WTC11 (cell line): ENCODE measurements around the gene IFNGR2. TPM values are rescaled to one million over a fixed set of nuclear protein-coding genes. Genes with fewer than 3 reads are reported as not detected.

Source experiments
- ATAC-seq: fragments of 200-7000 bp; cut with Tn5 transposase; 2 replicates; pipeline ENCODE4 v1.10.0; 2021; ENCODE audit warnings: mild to moderate bottlenecking, moderate library complexity
- CTCF ChIA-PET: fragments of 300-600 bp; sonication (Branson Sonifier 250); formaldehyde crosslinking; loops from one replicate; lab custom pipeline; 2021; ENCODE audit warnings: antibody characterized with exemption; lab: Charles Lee
- POLR2A ChIA-PET: fragments of 350-600 bp; sonication (Branson Sonifier 250); formaldehyde crosslinking; loops from one replicate; lab custom pipeline; 2021; ENCODE audit warnings: antibody characterized with exemption; lab: Charles Lee
- DNase-seq: peaks from one replicate; pipeline ENCODE4 v3.0.0; 2021; ENCODE audit warnings: low spot score
- H3K27ac Mint-ChIP-seq: 2 replicates; pipeline ENCODE4 v1.8.0; 2021; ENCODE audit warnings: mixed read lengths
- H3K27me3 Mint-ChIP-seq: 2 replicates; pipeline ENCODE4 v1.8.0; 2021; ENCODE audit warnings: low read depth, mild to moderate bottlenecking, moderate library complexity, mixed read lengths
- H3K36me3 Mint-ChIP-seq: 2 replicates; pipeline ENCODE4 v1.8.0; 2021; ENCODE audit warnings: mixed read lengths
- H3K4me1 Mint-ChIP-seq: 2 replicates; pipeline ENCODE4 v1.8.0; 2022; ENCODE audit warnings: mixed read lengths
- H3K4me3 Mint-ChIP-seq: 2 replicates; pipeline ENCODE4 v1.8.0; 2021; ENCODE audit warnings: mild to moderate bottlenecking, moderate library complexity, mixed read lengths
- H3K9me3 Mint-ChIP-seq: 2 replicates; pipeline ENCODE4 v1.8.0; 2021; ENCODE audit warnings: mixed read lengths
- ATF6 ChIP-seq: sonication (generic); formaldehyde crosslinking; IDR thresholded peaks from 2 replicates; pipeline ENCODE4 v1.8.1; 2023; ENCODE audit warnings: mild to moderate bottlenecking, missing genetic modification reagents
- CREB1 ChIP-seq: sonication (generic); formaldehyde crosslinking; IDR thresholded peaks from 2 replicates; pipeline ENCODE4 v1.8.0; 2023; ENCODE audit warnings: mild to moderate bottlenecking, missing genetic modification reagents
- E2F5 ChIP-seq: sonication (generic); formaldehyde crosslinking; IDR thresholded peaks from 2 replicates; pipeline ENCODE4 v1.8.1; 2022; ENCODE audit warnings: mild to moderate bottlenecking, moderate library complexity, missing genetic modification reagents
- ELF4 ChIP-seq: sonication (generic); formaldehyde crosslinking; IDR thresholded peaks from 2 replicates; pipeline ENCODE4 v1.8.1; 2022; ENCODE audit warnings: low read depth, mild to moderate bottlenecking, moderate library complexity, missing genetic modification reagents
- ERG ChIP-seq: fragments of 250-450 bp; sonication (Bioruptor Pico); IDR thresholded peaks from 2 replicates; pipeline ENCODE4 v1.8.0; 2021; ENCODE audit warnings: mild to moderate bottlenecking
- FOXP1 ChIP-seq: sonication (generic); formaldehyde crosslinking; IDR thresholded peaks from 2 replicates; pipeline ENCODE4 v1.8.0; 2022; ENCODE audit warnings: missing genetic modification reagents, mild to moderate bottlenecking, moderate library complexity, borderline replicate concordance
- GRHL2 ChIP-seq: fragments of 250-450 bp; sonication (Bioruptor Pico); IDR thresholded peaks from 2 replicates; pipeline ENCODE4 v1.8.0; 2022; ENCODE audit warnings: mild to moderate bottlenecking, moderate library complexity; ENCODE audit not compliant: insufficient replicate concordance, severe bottlenecking
- GTF2I ChIP-seq: fragments of 250-450 bp; sonication (Bioruptor Pico); conservative IDR thresholded peaks from 2 replicates; pipeline ENCODE4 v1.4.0; 2021; ENCODE audit warnings: mild to moderate bottlenecking
- IRF1 ChIP-seq: sonication (generic); formaldehyde crosslinking; IDR thresholded peaks from 2 replicates; pipeline ENCODE4 v1.8.0; 2023; ENCODE audit warnings: missing genetic modification reagents
- JUN ChIP-seq: sonication (generic); formaldehyde crosslinking; IDR thresholded peaks from 2 replicates; pipeline ENCODE4 v1.8.0; 2023; ENCODE audit warnings: mild to moderate bottlenecking, missing genetic modification reagents
- KAT7 ChIP-seq: sonication (generic); formaldehyde crosslinking; IDR thresholded peaks from 2 replicates; pipeline ENCODE4 v1.8.1; 2023; ENCODE audit warnings: missing genetic modification reagents, mild to moderate bottlenecking, borderline replicate concordance
- MXD4 ChIP-seq: fragments of 250-450 bp; sonication (Bioruptor Pico); IDR thresholded peaks from 2 replicates; pipeline ENCODE4 v1.8.0; 2021; ENCODE audit warnings: mild to moderate bottlenecking, moderate library complexity, borderline replicate concordance
- NFATC4 ChIP-seq: fragments of 250-450 bp; sonication (Bioruptor Pico); IDR thresholded peaks from 2 replicates; pipeline ENCODE4 v1.9.0; 2021; ENCODE audit warnings: mild to moderate bottlenecking
- NR1H2 ChIP-seq: sonication (generic); formaldehyde crosslinking; IDR thresholded peaks from 2 replicates; pipeline ENCODE4 v1.9.0; 2021; ENCODE audit warnings: mild to moderate bottlenecking, moderate library complexity, missing genetic modification reagents
- OVOL2 ChIP-seq: fragments of 250-450 bp; sonication (Bioruptor Pico); IDR thresholded peaks from 2 replicates; pipeline ENCODE4 v1.9.0; 2021; ENCODE audit warnings: mild to moderate bottlenecking, borderline replicate concordance
- PRRX2 ChIP-seq: fragments of 250-450 bp; sonication (Bioruptor Pico); IDR thresholded peaks from 2 replicates; pipeline ENCODE4 v1.8.0; 2021; ENCODE audit warnings: mild to moderate bottlenecking
- RORB ChIP-seq: fragments of 250-450 bp; sonication (Bioruptor Pico); IDR thresholded peaks from 2 replicates; pipeline ENCODE4 v1.9.0; 2021; ENCODE audit warnings: mild to moderate bottlenecking
- SMAD3 ChIP-seq: sonication (generic); formaldehyde crosslinking; IDR thresholded peaks from 2 replicates; pipeline ENCODE4 v1.8.0; 2022; ENCODE audit warnings: missing genetic modification reagents, mild to moderate bottlenecking, borderline replicate concordance
- SP1 ChIP-seq: sonication (generic); formaldehyde crosslinking; conservative IDR thresholded peaks from 2 replicates; pipeline ENCODE4 v1.8.1; 2022; ENCODE audit warnings: missing genetic modification reagents
- USF2 ChIP-seq: sonication (generic); formaldehyde crosslinking; IDR thresholded peaks from 2 replicates; pipeline ENCODE4 v1.8.1; 2023; ENCODE audit warnings: mild to moderate bottlenecking, missing genetic modification reagents, moderate library complexity
- ZBTB43 ChIP-seq: sonication (generic); formaldehyde crosslinking; IDR thresholded peaks from 2 replicates; pipeline ENCODE4 v1.8.1; 2023; ENCODE audit warnings: mild to moderate bottlenecking, missing genetic modification reagents
- ZMAT4 ChIP-seq: fragments of 250-450 bp; sonication (Bioruptor Pico); IDR thresholded peaks from 2 replicates; pipeline ENCODE4 v1.9.0; 2021; ENCODE audit warnings: mild to moderate bottlenecking
- ZNF219 ChIP-seq: sonication (generic); formaldehyde crosslinking; IDR thresholded peaks from 2 replicates; pipeline ENCODE4 v1.8.0; 2023; ENCODE audit warnings: missing genetic modification reagents, mild to moderate bottlenecking, borderline replicate concordance
- ZNF317 ChIP-seq: sonication (generic); formaldehyde crosslinking; IDR thresholded peaks from 2 replicates; pipeline ENCODE4 v1.8.1; 2023; ENCODE audit warnings: low read depth, mild to moderate bottlenecking, moderate library complexity, missing genetic modification reagents, borderline replicate concordance
- ZNF423 ChIP-seq: fragments of 250-450 bp; sonication (Bioruptor Pico); IDR thresholded peaks from 2 replicates; pipeline ENCODE4 v2.1.2; 2022; ENCODE audit warnings: mild to moderate bottlenecking, moderate library complexity
- ZNF512 ChIP-seq: sonication (generic); formaldehyde crosslinking; IDR thresholded peaks from 2 replicates; pipeline ENCODE4 v1.8.1; 2022; ENCODE audit warnings: missing genetic modification reagents, borderline replicate concordance
- ZNF671 ChIP-seq: fragments of 250-450 bp; sonication (Bioruptor Pico); IDR thresholded peaks from 2 replicates; pipeline ENCODE4 v1.8.0; 2021; ENCODE audit warnings: mild to moderate bottlenecking
- total RNA-seq: library from RNA; stranded (reverse); gene quantifications from 3 replicates; pipeline ENCODE4 v1.2.3, GENCODE V29; 2021

The IFNGR2 gene
- total RNA-seq, 1 experiment from 2014 or later: 34.1 TPM

GRCh38 chr21:33369586-33369985 is 33.6 kb upstream of the IFNGR2 start (continued):
- TF ChIP-seq ZNF512 (CRISPR knock-in tag) (no peak), ELF4 (CRISPR knock-in tag) (no peak), ZNF423 (CRISPR knock-in tag) (no peak), JUN (CRISPR knock-in tag) (no peak), GTF2I (CRISPR knock-in tag) (no peak), RORB (no peak)

- CTCF ChIA-PET: interaction anchor here (3.0 kb wide), 1 partner anchor 9 kb away, joined by 11 read pairs; no protein-coding TSS in a partner anchor
- H3K27me3 Mint-ChIP-seq: peaks cover 9% of the 10 kb centered on the region
- DNase-seq: no peak
- H3K36me3 Mint-ChIP-seq: peaks cover 46% of the 10 kb centered on the region
- TF ChIP-seq ZBTB43 (CRISPR knock-in tag) (no peak), ELF4 (CRISPR knock-in tag) (no peak), SP1 (CRISPR knock-in tag) (no peak), ERG (CRISPR knock-in tag) (no peak), USF2 (no peak), SMAD3 (no peak), IRF1 (CRISPR knock-in tag) (no peak), GRHL2 (CRISPR knock-in tag) (no peak), MXD4 (CRISPR knock-in tag) (no peak), ZNF317 (CRISPR knock-in tag) (no peak), PRRX2 (CRISPR knock-in tag) (no peak), NFATC4 (CRISPR knock-in tag) (no peak), KAT7 (no peak), ZNF671 (CRISPR knock-in tag) (no peak), ZNF219 (no peak)
- H3K9me3 Mint-ChIP-seq: peaks cover 47% of the 10 kb centered on the region
- no peak overlapping the region for H3K27ac Mint-ChIP-seq
- peaks cover 7% of the 10 kb centered on the region for H3K4me1 Mint-ChIP-seq
- H3K4me3 Mint-ChIP-seq: no peak overlapping the region
- POLR2A ChIA-PET: no interaction called here
- ATAC-seq: no peak
These were observed 32.9 kb upstream of the IFNGR2 start for GRCh38 chr21:33370305-33370704.

GRCh38 chr21:33371366-33371765 is 31.8 kb upstream of the IFNGR2 start:
- Mint-ChIP-seq H3K36me3 (peaks cover 42% of the 10 kb centered on the region), H3K27me3 (peaks cover 9% of the 10 kb centered on the region), H3K27ac (no peak overlapping the region), H3K4me1 (peaks cover 8% of the 10 kb centered on the region), H3K4me3 (no peak overlapping the region), H3K9me3 (peaks cover 42% of the 10 kb centered on the region)
- POLR2A ChIA-PET: no interaction called here
- CTCF ChIA-PET: interaction anchor here (1.1 to 3.0 kb wide), 2 partner anchors 10 to 25 kb away, joined by 5 to 11 read pairs; no protein-coding TSS in a partner anchor
- ATAC-seq (no peak), DNase-seq (no peak)
- no peak for TF ChIP-seq E2F5
- TF ChIP-seq ZMAT4 (CRISPR knock-in tag): no peak
- no peak for TF ChIP-seq ATF6 (CRISPR knock-in tag)
- no peak for TF ChIP-seq FOXP1
- no peak for TF ChIP-seq CREB1 (CRISPR knock-in tag)
- no peak for TF ChIP-seq OVOL2 (CRISPR knock-in tag)
- TF ChIP-seq NR1H2 (CRISPR knock-in tag): no peak
